DMS53 (cell line): Measurements from ENCODE around the gene NUBPL.

Source experiments
- DNase-seq: peaks from one replicate; lab custom pipeline; 2025; lab: John Stamatoyannopoulos, UW

NUBPL gene, protein sequence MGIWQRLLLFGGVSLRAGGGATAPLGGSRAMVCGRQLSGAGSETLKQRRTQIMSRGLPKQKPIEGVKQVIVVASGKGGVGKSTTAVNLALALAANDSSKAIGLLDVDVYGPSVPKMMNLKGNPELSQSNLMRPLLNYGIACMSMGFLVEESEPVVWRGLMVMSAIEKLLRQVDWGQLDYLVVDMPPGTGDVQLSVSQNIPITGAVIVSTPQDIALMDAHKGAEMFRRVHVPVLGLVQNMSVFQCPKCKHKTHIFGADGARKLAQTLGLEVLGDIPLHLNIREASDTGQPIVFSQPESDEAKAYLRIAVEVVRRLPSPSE

DNA sequence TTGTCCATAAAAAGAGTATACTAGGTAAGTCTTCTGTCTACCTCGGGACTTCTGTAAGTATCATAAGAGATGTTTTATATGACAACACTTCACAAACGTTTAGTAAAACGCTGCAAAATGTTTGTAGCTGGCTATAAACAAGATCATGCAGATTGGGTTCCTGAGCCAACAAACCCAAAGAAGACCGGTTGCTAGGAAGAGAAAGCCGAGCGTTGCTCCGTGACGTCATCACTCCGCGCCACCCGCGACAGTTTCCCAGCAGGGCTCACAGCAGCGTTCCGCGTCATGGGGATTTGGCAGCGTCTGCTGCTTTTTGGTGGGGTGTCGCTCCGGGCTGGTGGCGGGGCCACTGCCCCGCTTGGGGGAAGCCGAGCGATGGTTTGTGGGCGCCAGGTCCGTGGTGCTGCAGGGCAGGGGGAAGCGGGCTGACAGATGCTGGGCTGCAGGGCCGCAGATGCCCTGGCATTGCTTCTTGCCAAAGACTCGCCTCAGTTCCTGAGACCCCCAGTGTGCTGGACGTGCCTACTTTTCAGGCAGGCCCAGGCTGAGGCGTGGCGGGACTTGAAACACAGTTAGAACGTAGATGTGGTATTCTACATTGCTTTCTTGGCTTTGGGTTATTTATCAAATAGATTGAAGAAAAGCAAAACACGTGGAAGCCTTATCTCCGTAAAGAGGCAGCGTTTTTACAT is at the start of gene NUBPL:
NUBPL (plus strand) TSS at position 250 of the 692 bp plus-strand sequence; CDS start at position 286, 36 bp downstream.
- DNase-seq, result peak; percentile 92

DNA sequence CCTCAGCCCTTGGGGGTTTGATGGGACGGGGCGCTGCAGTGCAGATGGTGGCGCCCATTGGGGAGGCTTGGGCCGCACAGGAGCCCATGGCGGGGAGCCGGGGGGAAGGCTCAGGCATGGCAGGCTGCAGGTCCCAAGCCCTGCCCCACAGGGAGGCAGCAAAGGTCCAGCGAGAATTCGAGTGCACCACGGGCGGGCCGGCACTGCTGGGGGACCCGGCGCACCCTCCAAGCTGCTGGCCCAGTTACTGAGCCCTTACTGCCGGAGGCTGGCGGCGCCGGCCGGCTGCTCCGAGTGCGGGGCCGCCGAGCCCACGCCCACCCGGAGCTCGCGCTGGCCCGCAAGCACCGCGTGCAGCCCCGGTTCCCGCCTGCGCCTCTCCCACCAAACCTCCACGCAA is 34.1 kb upstream of the NUBPL start:
- DNase-seq, result no peak

DNA sequence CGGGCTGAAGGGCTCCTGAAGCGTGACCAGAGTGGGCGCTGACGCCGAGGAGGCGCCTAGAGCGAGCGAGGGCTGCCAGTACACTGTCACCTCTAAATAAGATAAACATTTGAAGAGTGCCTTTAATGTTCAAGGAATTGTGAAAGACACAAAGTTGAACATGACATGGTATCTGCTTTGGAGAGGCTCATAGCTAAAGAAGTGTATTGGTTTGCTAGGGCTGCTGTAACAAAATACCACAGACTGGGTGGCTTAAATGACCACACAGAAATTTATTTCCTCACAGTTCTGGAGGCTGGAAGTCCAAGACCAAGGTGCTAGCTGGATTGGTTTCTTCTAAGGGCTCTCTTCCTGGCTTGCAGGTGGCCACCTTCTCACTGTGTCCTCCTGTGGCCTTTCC is 33.7 kb upstream of the NUBPL start:
- no peak for DNase-seq

DNA sequence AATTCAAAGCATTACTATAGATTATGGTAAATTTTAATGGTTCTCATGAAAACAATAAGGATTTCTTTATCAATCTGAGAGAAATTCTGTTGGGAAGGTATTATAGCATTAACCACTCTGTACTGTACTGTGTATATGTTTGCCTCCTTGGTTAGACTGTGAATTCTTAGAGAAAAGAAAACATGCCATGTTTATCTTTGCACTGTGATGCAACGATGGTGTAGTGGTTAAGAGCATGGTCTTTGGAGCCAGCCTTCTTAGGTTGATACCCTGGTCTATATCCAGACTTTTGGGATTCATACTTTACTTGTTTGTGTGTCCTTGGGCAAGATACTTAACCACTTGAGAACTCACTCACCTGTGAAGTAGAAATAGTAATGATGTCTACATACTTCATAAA is 32.2 kb upstream of the NUBPL start:
- no peak for DNase-seq

DNA sequence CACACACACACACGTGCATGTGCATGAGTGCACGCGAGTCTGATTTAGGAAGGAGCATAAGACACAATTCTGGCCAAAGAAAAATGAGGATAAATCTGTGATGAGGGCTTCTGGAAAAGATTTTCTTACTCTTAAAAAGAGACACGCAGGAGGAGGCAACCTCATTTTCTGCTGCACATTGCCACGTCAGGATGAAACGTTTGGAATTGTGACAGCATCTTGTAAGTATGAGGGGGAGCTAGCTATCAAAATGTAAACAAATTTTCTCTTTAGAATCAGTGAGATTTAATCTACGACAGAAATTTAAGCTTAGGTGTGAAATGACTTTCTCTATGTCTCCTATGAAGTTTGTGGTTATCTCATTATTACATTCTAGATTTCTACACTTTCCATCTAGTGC is 31.1 kb upstream of the NUBPL start:
- no peak for DNase-seq

DNA sequence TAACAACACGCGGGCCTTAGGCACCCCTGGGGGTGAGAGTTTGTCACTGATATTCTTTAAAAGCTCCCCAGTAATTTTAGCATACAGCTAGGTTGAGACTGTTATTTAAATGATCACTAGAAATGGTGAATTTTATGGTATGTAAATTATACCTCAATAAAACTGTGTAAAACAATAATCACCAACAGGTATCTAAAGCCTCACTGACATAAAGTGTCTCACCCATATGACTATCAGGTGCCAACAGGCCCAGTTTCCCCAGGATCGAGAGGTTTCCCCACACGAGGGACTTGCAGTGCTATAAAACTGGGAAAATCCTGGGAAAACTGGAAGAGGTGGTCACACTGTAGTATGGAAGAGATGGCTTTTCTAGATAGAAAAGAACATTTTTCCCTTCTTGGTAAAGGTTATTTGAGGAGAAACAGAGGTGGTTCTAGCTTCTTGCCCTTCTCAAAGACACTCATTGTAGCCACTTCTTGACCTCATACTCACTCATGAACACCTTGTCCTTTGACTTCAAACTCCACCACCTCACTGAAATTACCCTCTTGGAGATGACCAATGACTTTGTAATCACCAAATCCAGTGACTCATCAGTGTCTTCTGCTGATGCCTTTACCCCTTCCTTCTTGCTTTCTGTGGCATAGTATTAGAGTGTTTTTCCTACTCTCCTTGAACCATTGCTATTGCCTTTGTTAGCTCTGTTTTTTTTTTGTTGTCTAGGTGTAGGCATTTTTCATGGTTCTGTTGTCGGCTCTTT is 24.8 kb upstream of the NUBPL start:
- no peak for DNase-seq

DNA sequence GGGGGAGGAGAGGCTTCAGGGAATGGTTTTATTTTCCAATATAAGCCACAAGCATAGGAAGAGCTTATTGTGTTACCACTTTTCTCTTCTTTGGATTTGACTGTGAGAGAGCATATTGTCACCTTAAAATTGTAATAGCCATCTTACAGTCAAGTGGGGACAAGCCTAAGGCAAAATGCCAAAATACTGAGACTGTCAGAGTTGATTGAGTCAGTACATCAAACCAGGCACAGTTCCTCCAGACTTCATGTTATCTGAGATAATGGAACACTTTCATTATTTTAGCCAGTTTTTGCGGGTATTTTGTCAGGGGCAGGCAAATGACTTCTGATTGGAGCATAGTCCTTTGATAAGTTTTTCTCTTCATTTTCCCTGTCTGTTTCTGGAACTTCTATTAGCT is 19.5 kb upstream of the NUBPL start:
- no peak for DNase-seq

DNA sequence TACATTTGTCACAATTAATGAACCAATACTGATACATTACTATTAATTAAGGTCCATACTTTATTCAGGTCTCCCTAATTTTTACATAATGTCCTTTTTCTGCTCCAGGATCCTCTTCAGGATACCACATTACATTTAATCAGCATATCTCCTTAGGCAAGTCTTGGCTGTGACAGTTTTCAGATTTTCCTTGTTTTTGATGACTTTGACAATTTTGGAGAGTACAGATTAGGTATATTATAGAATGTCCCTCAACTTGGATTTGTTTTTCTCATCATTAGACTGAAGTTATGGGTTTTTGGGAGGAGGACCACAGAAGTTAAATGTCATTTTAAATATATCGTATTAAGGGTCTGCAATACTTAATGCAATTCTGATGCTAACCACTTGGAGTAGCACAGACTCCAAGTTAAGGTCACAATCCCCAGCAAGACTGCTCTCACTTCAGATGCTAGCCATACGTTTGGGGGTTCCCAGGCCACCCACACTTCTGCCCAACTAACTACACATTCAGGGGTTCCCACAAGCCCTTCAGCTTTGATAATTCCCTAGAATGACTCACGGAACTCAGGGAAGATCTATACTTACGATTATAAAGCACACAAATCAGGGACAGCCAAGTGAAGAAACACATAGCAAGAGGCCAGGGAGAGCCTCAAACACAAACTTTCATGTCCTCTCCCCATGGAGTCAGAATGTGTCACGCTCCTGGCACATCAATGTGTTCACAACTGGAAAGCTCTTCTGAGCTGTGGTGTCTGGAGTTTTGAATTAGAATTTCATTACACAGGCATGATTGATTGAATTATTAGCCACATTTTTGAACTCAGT is 17.0 kb upstream of the NUBPL start:
- no peak for DNase-seq

DNA sequence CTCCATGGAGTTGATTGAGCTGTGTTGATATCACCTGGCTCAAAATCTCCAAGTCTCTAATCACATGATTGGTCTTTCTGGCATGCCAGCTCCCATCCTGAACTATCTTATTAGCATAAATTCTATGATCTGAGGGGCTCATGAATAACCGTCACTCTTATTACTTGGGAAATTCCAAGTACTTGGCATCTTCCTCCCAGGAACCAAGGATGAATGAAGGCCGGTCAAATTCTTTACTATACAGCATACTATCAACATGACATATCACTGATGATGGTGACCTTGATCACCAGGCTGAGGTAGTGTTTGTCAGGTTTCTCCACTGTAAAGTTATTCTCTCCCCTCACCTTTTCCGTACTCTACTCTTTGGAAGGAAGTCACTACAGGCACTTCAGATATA is 16.4 kb upstream of the NUBPL start:
- no peak for DNase-seq

DNA sequence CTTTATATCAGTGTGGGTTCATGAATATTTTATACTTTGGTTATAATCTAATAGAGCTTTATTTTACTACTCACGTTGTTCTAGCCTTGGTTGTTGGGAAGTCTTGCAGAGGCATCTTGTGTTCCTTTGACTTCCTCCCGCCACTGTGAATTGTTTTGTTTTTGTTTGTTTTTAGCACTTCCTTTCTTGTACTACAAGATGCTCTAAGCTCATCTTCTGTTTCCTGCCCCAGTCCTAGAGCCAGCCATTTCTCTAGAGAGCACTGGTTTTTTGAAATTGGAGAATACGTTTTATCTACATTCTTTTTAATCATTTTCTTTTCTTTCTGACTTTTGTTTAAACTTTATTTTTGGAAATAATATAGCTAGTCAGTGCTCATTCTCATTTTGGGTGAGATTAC is 15.9 kb upstream of the NUBPL start:
- DNase-seq, result no peak

DNA sequence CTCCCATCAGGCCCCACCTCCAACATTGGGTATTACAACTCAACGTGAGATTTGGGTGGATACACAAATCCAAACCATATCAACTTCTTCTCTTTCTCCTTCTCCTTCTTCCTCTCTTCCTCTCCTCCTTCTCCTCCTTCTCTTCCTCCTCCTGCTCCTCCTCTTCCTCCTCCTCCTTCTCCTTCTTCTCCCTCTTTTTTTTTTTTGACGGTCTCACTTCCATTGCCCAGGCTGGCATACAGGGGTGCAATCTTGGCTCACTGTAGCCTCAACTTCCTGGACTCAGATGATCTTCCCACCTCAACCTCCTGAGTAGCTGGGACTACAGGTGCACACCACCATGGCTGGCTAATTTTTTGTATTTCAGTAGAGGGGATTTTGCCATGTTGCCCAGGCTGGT is 11.4 kb upstream of the NUBPL start:
- DNase-seq, result no peak

DNA sequence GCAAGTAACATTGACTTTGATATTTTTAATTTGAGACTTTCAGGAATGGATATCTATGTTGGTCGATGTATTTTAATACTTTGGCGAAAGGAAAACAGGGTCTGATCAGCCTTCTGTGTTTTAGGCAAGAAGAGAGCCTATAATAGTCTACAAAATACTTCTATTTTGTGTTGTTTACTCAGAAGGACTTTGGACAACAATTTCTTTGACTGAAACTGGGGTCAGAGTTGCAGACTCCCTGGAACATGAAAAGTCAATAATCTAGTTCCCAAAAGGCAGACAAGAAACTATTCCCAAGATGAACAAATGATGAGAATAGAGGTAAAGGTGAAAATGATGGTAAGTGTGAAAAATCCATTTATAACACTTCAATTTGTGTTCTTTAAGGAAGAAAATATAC is 10.6 kb upstream of the NUBPL start:
- DNase-seq, result no peak

DNA sequence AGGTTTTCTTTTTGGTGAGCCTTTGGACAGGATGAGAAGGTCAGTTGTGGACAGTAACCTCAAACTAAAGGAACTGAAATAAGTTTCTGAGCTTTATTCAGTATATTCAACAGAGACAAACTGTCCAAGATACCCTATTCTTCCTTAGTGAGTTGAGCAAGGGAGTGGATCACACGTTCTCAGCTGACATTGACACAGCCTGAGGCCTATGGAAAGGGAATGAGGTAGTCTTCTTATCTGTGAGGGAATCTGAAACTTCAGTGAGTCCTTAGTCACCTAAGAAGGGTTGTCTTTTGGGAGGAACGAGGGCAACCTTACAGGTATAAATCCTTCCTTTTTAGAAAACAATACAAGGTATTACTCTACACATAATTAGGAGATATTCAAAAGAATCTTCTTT is 5.0 kb upstream of the NUBPL start:
- DNase-seq, result no peak

DNA sequence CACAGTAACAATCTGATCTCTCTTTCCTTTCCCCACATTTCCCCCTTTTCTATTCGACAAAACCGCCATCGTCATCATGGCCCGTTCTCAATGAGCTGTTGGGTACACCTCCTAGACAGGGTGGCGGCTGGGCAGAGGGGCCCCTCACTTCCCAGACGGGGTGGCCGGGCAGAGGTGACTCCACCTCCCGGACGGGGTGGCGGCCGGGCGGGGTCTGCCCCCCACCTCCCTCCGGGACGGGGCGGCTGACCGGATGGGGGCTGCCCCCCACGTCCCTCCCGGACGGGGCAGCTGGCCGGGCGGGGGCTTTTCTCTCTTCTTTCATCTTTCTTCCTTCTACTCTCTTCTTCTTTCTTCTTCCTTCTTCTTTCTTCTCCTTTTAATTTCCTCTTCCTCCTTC is 1.3 kb upstream of the NUBPL start:
- no peak for DNase-seq

DNA sequence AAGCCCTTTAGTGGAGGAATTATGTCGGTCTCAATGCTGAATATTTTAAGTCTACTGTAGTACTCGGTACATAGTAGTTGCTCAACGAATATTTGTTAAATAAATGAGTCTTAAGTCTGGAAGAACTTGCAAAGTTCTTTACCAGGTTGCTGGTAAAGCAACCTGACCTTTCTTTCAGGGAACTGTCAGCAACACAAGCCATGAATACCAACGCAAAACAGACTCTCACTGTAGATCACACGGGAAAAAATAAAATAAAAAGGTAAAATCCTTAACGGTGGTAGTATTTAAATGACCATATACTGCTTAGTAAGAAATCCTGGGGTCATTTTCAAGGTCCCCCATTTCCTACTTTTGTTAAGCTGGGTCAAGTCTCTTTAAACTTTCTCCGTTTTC is 447 bp upstream of the NUBPL start:
- DNase-seq, result peak; percentile 24

DNA sequence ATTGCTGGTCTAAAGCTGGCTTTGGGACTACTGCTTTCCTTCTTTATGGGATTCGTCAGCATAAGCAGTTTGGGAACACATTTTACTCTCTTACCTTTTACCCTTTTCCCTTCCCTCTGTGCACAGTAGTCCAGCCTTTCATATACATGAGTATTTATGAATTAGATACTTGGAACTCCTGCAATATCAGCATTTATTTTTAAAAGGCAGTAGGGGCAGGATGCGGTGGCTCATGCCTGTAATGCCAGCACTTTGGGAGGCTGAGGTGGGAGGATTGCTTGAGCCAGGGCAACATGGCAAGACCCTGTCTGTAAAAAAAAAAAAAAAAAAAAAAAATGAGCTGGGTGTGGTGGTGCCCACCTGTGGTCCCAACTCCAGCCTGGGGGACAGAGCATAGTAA is 3.0 kb downstream of the NUBPL start:
- DNase-seq, result no peak

DNA sequence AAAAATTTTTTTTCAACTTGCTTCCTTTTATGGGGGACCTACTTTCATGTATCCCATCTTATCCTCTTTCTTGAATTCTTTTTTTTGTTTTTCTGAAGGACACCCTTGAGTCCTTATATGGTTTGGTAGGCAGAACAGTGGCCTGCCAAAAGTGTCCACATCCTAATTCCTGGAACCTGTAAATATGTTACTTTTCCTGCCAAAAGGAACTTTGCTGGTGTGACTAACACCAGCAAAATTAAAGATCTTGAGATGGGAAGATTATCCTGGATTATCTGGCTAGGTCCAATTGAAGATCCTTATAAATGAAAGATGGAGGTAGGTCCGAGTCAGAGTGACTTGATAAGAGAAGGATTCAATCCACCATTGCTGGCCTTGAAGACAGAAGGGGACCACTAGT is 5.3 kb downstream of the NUBPL start:
- no peak for DNase-seq

DNA sequence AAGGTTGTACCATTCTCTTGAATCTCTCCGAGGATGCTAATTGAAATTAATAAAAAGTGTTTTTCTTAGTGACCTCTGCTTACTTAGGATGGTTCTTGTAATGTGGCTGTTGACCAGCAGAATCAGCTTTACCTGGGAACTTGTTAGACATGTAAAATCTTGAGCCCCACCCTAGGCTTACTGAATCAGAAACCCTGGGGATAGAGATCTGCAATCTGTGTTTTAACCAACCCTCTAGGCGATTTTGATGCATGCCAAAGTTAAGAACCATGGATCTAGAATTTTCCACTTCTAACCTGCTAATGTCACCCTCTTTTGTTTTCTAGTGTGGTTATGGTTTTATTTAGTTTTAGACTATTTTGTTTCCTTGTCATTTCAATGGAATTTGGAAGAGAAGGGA is 6.5 kb downstream of the NUBPL start:
- DNase-seq, result no peak

DNA sequence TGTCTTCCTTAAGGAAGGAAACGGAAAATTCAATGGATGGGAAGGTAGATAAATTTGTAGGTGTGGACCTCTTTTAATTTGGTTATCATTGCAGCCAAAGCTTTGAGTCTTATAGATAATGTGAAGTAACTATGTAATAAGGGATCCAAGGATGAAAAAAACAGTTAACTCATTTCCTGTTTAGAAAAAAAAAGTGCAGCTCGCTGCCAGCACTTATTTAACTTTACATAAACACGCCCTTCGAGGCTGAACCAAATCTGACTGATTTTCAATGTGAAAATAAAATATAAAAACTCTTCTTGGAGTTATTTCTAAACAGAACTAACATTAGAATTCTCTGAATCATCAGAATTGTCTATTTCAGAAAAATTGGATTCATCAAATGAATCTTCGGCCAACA is 7.0 kb downstream of the NUBPL start:
- DNase-seq, result no peak

DNA sequence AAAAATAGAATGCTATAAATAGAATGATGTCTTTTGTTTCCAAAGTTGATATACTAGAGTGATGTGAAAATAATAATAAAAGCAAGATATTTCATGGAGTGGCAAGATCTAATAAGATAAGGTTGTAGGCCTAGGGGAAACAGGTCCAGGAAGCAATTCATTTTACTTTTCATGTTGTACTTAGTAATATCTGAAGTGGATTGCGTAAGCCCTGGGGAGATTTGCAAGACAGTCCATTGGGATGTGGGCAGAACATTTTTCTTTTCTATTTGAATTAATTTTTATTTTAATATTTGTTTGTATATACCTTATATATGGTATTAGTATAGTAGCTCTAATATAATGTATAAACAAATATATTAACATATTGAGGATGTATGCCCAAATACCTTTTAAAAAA is 7.5 kb downstream of the NUBPL start:
- no peak for DNase-seq

DNA sequence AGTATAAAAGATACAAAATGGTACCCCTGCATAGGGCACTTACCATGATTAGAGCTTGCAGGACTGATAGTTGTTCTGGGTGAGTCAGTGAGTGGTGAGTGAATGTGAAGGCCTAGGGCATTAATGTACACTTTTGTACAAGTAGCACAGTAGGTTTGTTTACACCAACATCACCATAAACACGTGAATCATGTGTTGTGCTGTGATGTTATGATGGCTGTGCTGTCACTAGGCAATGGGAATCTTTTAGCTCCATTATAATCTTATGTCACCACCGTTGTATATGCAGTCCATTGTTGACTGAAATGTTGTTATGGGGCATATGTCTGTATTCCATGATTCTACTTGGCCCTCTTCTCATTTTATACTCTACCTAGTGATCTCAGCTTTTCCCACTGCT is 11.8 kb downstream of the NUBPL start:
- peak; percentile 5 for DNase-seq

DNA sequence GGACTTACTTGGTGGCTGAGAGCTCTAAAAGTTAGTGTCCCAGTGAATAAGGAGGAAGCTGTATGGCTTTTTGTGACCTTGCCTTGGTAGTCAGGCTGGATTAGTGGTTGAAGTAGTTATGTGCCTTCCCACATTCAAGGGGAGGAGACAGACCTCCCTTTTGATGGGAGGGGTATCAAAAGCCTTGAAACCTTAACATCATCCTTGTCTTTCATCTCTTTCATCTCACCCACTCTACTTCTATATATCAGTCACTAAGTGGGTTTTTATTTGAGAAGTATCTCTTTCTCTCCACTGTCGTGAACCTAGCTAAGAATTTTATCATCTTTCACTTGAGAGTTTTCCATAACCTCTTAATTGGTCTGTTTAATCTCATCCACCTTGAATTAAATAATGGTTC is 15.7 kb downstream of the NUBPL start:
- no peak for DNase-seq
